Liver (tissue), 9 donors: Measurements from ENCODE around the gene PDXK. TPM values are rescaled to one million over a fixed set of nuclear protein-coding genes. Genes with fewer than 3 reads are reported as not detected.

Experiments used
- DNase-seq: peaks from one replicate; pipeline ENCODE4 v3.0.0-alpha.2; 2017; ENCODE audit warnings: low spot score
- H3K27ac ChIP-seq, 2 donors: one replicate each; pipeline ENCODE4 v1.7.0; 2013; ENCODE audit warnings: inconsistent platforms in 2 of 2, low read length in 2 of 2, control low read depth in 1 of 2, low read depth in 1 of 2, mild to moderate bottlenecking in 1 of 2
- H3K27me3 ChIP-seq, 4 donors: one replicate each; pipeline versions ENCODE4 v1.6.1 to v1.7.0; 2013; ENCODE audit warnings: low read length in 3 of 4, inconsistent platforms in 1 of 4, mild to moderate bottlenecking in 1 of 4, moderate library complexity in 1 of 4; ENCODE audit not compliant: control insufficient read depth in 4 of 4, insufficient read depth in 4 of 4
- H3K36me3 ChIP-seq, 4 donors: one replicate each; pipeline versions ENCODE4 v1.6.1 to v1.7.0; 2013; ENCODE audit warnings: low read length in 3 of 4, mild to moderate bottlenecking in 3 of 4, low read depth in 1 of 4, moderate library complexity in 1 of 4; ENCODE audit not compliant: control insufficient read depth in 4 of 4, insufficient read depth in 3 of 4
- H3K4me1 ChIP-seq, 4 donors: one replicate each; pipeline versions ENCODE4 v1.6.1 to v1.7.0; 2013; ENCODE audit warnings: low read length in 3 of 4, mild to moderate bottlenecking in 3 of 4, moderate library complexity in 1 of 4; ENCODE audit not compliant: control insufficient read depth in 4 of 4, insufficient read depth in 4 of 4
- H3K4me3 ChIP-seq, 3 donors: one replicate each; pipeline versions ENCODE4 v1.6.1 to v1.7.0; 2013; ENCODE audit warnings: low read length in 3 of 3, control low read depth in 1 of 3, low read depth in 1 of 3, mild to moderate bottlenecking in 1 of 3
- H3K9ac ChIP-seq, 2 donors: one replicate each; pipeline ENCODE4 v1.7.0; 2013; ENCODE audit warnings: low read length in 2 of 2, mild to moderate bottlenecking in 2 of 2, moderate library complexity in 2 of 2, control low read depth in 1 of 2, low read depth in 1 of 2
- H3K9me3 ChIP-seq, 4 donors: one replicate each; pipeline versions ENCODE4 v1.6.1 to v1.7.0; 2013; ENCODE audit warnings: low read length in 3 of 4; ENCODE audit not compliant: control insufficient read depth in 4 of 4
- CTCF ChIP-seq: fragments of 150-350 bp; IDR thresholded peaks from 2 replicates; pipeline ENCODE4 v1.5.1; 2017; ENCODE audit warnings: improper control_type of control experiment, low read depth, low read length; ENCODE audit not compliant: missing input control
- FOXA1 ChIP-seq: IDR thresholded peaks from 2 replicates; pipeline ENCODE4 v1.6.1; 2016; ENCODE audit warnings: antibody characterized with exemption
- FOXA2 ChIP-seq: IDR thresholded peaks from 2 replicates; pipeline ENCODE4 v1.6.1; 2016; ENCODE audit warnings: antibody characterized with exemption
- GABPA ChIP-seq, 2 donors: IDR thresholded peaks in 1 of 2; conservative IDR thresholded peaks in 1 of 2; 2 replicates each; pipeline ENCODE4 v1.6.1; 2016; ENCODE audit warnings: antibody characterized with exemption in 2 of 2, mild to moderate bottlenecking in 1 of 2, moderate library complexity in 1 of 2
- HNF4G ChIP-seq: IDR thresholded peaks from 2 replicates; pipeline ENCODE4 v1.6.1; 2016; ENCODE audit warnings: antibody characterized with exemption
- MAX ChIP-seq: IDR thresholded peaks from 2 replicates; pipeline ENCODE4 v1.6.1; 2016; ENCODE audit warnings: antibody characterized with exemption
- NR2F2 ChIP-seq: IDR thresholded peaks from 2 replicates; pipeline ENCODE4 v1.6.1; 2016; ENCODE audit warnings: antibody characterized with exemption
- RAD21 ChIP-seq, 2 donors: IDR thresholded peaks; 2 replicates each; pipeline ENCODE4 v1.6.1; 2016; ENCODE audit warnings: antibody characterized with exemption in 2 of 2, mild to moderate bottlenecking in 2 of 2
- REST ChIP-seq: IDR thresholded peaks from 2 replicates; pipeline ENCODE4 v1.6.1; 2016; ENCODE audit warnings: antibody characterized with exemption, mild to moderate bottlenecking
- SP1 ChIP-seq: IDR thresholded peaks from 2 replicates; pipeline ENCODE4 v1.6.1; 2018; ENCODE audit warnings: antibody characterized with exemption, mild to moderate bottlenecking
- TAF1 ChIP-seq: conservative IDR thresholded peaks from 2 replicates; pipeline ENCODE4 v1.6.1; 2016; ENCODE audit warnings: antibody characterized with exemption, mild to moderate bottlenecking
- YY1 ChIP-seq: IDR thresholded peaks from 2 replicates; pipeline ENCODE4 v1.6.1; 2016; ENCODE audit warnings: antibody characterized with exemption, mild to moderate bottlenecking
- ZBTB33 ChIP-seq: IDR thresholded peaks from 2 replicates; pipeline ENCODE4 v1.6.1; 2016; ENCODE audit warnings: antibody characterized with exemption
- WGBS: extraction: QIAGEN DNeasy Blood & Tissue Kit; methylation state at CpG from one replicate; pipeline ENCODE4 v1.1.7; 2013; 5-methylcytosine and 5-hydroxymethylcytosine counted together
- polyA plus RNA-seq, 2 donors: library from polyadenylated mRNA; stranded (reverse) in 1 of 2; unstranded in 1 of 2; fragments of 200-250 nt in 1 of 2; fragments of >200 nt in 1 of 2; fragmentation: Nextera tagmentation in 1 of 2; extraction: Ambion mirVana in 1 of 2; gene quantifications; one replicate each; pipeline versions ENCODE4 v1.2.1 to v1.2.3, GENCODE V29; 2013 to 2015
- total RNA-seq, 2 donors: library from RNA; depleted of rRNA; stranded (reverse); fragments of >200 nt; gene quantifications; one replicate each; pipeline ENCODE4 v1.2.3, GENCODE V29; 2014
- donor health status: healthy.
- donor health status: healthy.
- donor health status: healthy.
- donor health status: healthy.
- donor health status: healthy.

The PDXK gene
- total and polyA plus RNA-seq, 4 donors, result 20.5 to 104 (median 34.9) TPM

GRCh38 chr21:43799301-43799840, 80.4 kb downstream of the PDXK start:
- no peaks in the 10 kb centered on the region for H3K9me3 ChIP-seq
- TF ChIP-seq GABPA (IDR thresholded peaks at IDR 0.05 in 1 of 2, conservative IDR thresholded peaks at IDR 0.05 in 1 of 2) (no peak), CTCF (no peak), TAF1 (no peak), ZBTB33 (no peak), YY1 (no peak), FOXA2 (no peak), REST (no peak), MAX (no peak), NR2F2 (no peak), HNF4G (no peak)
- H3K36me3 ChIP-seq, result peaks cover 12 to 81% (median 31%) of the 10 kb centered on the region in 4 donors
- WGBS, result 96% methylated on average over 19 of the region's 19 CpGs
- no peaks in the 10 kb centered on the region for H3K4me1 ChIP-seq
- no peak overlapping the region for H3K9ac ChIP-seq
- no peak for DNase-seq
- H3K27me3 ChIP-seq, result no peaks in the 10 kb centered on the region
- no peak overlapping the region for H3K4me3 ChIP-seq
- no peak overlapping the region for H3K27ac ChIP-seq

GRCh38 chr21:43800124-43800523, 81.2 kb downstream of the PDXK start:
- 94% methylated on average over 17 of the region's 17 CpGs for WGBS
- Histone ChIP-seq H3K4me3 (no peak overlapping the region), H3K4me1 (no peaks in the 10 kb centered on the region), H3K9me3 (no peaks in the 10 kb centered on the region), H3K27ac (no peak overlapping the region), H3K36me3 (peaks cover 12 to 81% (median 31%) of the 10 kb centered on the region in 4 donors), H3K27me3 (no peaks in the 10 kb centered on the region), H3K9ac (no peak overlapping the region)
- no peak for DNase-seq
- TF ChIP-seq FOXA1, result no peak
- TF ChIP-seq RAD21 (IDR thresholded peaks at IDR 0.05), result no peak
- no peak for TF ChIP-seq HNF4G
- TF ChIP-seq SP1, result no peak
- TF ChIP-seq ZBTB33, result no peak
